Measurements from ENCODE around the gene HS3ST2.

DNA sequence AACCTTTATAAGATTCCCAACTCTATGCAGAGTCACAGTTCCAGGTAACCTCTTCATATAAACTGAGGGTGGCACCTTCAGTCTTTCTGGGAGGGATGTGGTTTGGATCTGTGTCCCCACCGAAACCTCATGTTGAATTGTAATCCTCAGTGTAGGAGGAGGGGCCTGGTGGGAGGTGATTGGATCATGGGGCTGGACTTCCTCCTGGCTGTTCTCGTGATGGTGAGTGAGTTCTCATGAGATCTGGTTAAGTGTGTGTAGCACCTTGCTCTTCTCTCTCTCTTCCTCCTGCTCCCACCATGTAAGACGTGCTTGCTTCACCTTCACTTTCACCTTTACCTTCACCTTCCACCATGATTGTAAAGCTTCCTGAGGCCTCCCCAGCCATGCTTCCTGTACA is 30.5 kb downstream of the HS3ST2 start:
- no peak for TF ChIP-seq TAF1 (IDR thresholded peaks at IDR 0.05; ENCODE audit: low read depth, low read length)
- TF ChIP-seq POLR2A (IDR thresholded peaks at IDR 0.05; ENCODE audit: low read depth, low read length), result no peak
- TF ChIP-seq POLR2AphosphoS5 (IDR thresholded peaks at IDR 0.05; ENCODE audit: low read depth, low read length), result no peak

All from GM12891 (cell line).